ENCODE data around the gene DBH.
"Not testable (repeated sequence)": the region's sequence is repeated elsewhere in the genome, so short reads cannot be mapped to it uniquely, and the experiment has no call there.

DBH gene

GRCh38 chr9:133672503-133673257, 36.5 kb downstream of the DBH start:
- in situ Hi-C loops (cut with MboI; ENCODE audit: low pct_unique_long_range_greater_than_20kb, low sequenced_read_pairs, unreplicated experiment): no loop called here
- no peak for TF ChIP-seq CTCF (IDR thresholded peaks at IDR 0.05; ENCODE audit: extremely low read depth, insufficient read depth, missing control alignments)
- no peak for DNase-seq (ENCODE audit: low spot score)

GRCh38 chr9:133673258-133673655, 37.1 kb downstream of the DBH start:
- no peak for TF ChIP-seq CTCF (IDR thresholded peaks at IDR 0.05; ENCODE audit: extremely low read depth, insufficient read depth, missing control alignments)
- no peak for DNase-seq (ENCODE audit: low spot score)
- in situ Hi-C loops (cut with MboI; ENCODE audit: low pct_unique_long_range_greater_than_20kb, low sequenced_read_pairs, unreplicated experiment): no loop called here

- no peak for TF ChIP-seq CTCF (IDR thresholded peaks at IDR 0.05; ENCODE audit: extremely low read depth, insufficient read depth, missing control alignments)
- in situ Hi-C loops (cut with MboI; ENCODE audit: low pct_unique_long_range_greater_than_20kb, low sequenced_read_pairs, unreplicated experiment): no loop called here
- DNase-seq (ENCODE audit: low spot score): no peak
Measured at GRCh38 chr9:133674091-133674490, 37.9 kb downstream of the DBH start.

GRCh38 chr9:133675796-133676195, 39.6 kb downstream of the DBH start:
- DNase-seq (ENCODE audit: low spot score); in situ Hi-C loops (cut with MboI; ENCODE audit: low pct_unique_long_range_greater_than_20kb, low sequenced_read_pairs, unreplicated experiment): not testable (repeated sequence)

GRCh38 chr9:133676450-133676849, 40.3 kb downstream of the DBH start:
- no peak for TF ChIP-seq CTCF (IDR thresholded peaks at IDR 0.05; ENCODE audit: extremely low read depth, insufficient read depth, missing control alignments)
- no peak for DNase-seq (ENCODE audit: low spot score)
- in situ Hi-C loops (cut with MboI; ENCODE audit: low pct_unique_long_range_greater_than_20kb, low sequenced_read_pairs, unreplicated experiment): no loop called here

GRCh38 chr9:133677126-133678010, 41.2 kb downstream of the DBH start:
- in situ Hi-C loops (cut with MboI; ENCODE audit: low pct_unique_long_range_greater_than_20kb, low sequenced_read_pairs, unreplicated experiment): no loop called here
- DNase-seq (ENCODE audit: low spot score): no peak
- no peak for TF ChIP-seq CTCF (IDR thresholded peaks at IDR 0.05; ENCODE audit: extremely low read depth, insufficient read depth, missing control alignments)

- DNase-seq (ENCODE audit: low spot score): no peak
- in situ Hi-C loops (cut with MboI; ENCODE audit: low pct_unique_long_range_greater_than_20kb, low sequenced_read_pairs, unreplicated experiment): no loop called here
- TF ChIP-seq CTCF (IDR thresholded peaks at IDR 0.05; ENCODE audit: extremely low read depth, insufficient read depth, missing control alignments): no peak
Measured at GRCh38 chr9:133679056-133679455, 42.9 kb downstream of the DBH start.

Data from GM13977 (cell line).